ENCODE data around the gene GDF15. TPM values are rescaled to one million over a fixed set of nuclear protein-coding genes. Genes with fewer than 3 reads are reported as not detected.

GDF15 gene
- total and polyA plus RNA-seq, 2 experiments from 2014 or later, result 12.6 to 19.8 TPM

GRCh38 chr19:18424890-18425514, 39.0 kb downstream of the GDF15 start:
- no peaks in the 10 kb centered on the region for H3K9me3 Mint-ChIP-seq
- Histone ChIP-seq H3K27ac (ENCODE audit: low read depth) (no peak overlapping the region), H3K27me3 (ENCODE audit: insufficient read depth) (peaks cover 17% of the 10 kb centered on the region), H3K4me2 (no peak overlapping the region), H3K4me1 (ENCODE audit: insufficient read depth) (peaks cover 18% of the 10 kb centered on the region; the same call in 1 of the 2 replicates), H3K9me2 (ENCODE audit: insufficient read depth) (no peaks in the 10 kb centered on the region), H3K36me3 (ENCODE audit: insufficient read depth) (no peaks in the 10 kb centered on the region), H3K4me3 (no peak overlapping the region), H4K20me1 (replicated peaks; ENCODE audit: insufficient read depth) (peaks cover 6% of the 10 kb centered on the region; the same call in 1 of the 2 replicates), H3F3A (replicated peaks; ENCODE audit: low read depth) (no peaks in the 10 kb centered on the region; the same call in 1 of the 2 replicates), H2AFZ (no peak overlapping the region), H3K79me2 (replicated peaks; ENCODE audit: insufficient read depth) (no peaks in the 10 kb centered on the region)
- no peak overlapping the region for H3K4me3 Mint-ChIP-seq
- DNase-seq (ENCODE audit: low spot score) (no peak), ATAC-seq (no peak)
- peaks cover 27% of the 10 kb centered on the region for H3K27me3 Mint-ChIP-seq (ENCODE audit: insufficient read depth, low read depth, poor library complexity)
- no peak overlapping the region for H3K27ac Mint-ChIP-seq
- H3K4me1 Mint-ChIP-seq, result peaks cover 26% of the 10 kb centered on the region
- TF ChIP-seq ETS1 (IDR thresholded peaks at IDR 0.05) (no peak), POLR2AphosphoS5 (IDR thresholded peaks at IDR 0.05; ENCODE audit: low read depth) (no peak), JUNB (IDR thresholded peaks at IDR 0.05; ENCODE audit: unreplicated experiment) (no peak), ZNF331 (CRISPR knock-in tag; IDR thresholded peaks at IDR 0.05; ENCODE audit: low read depth) (no peak), ZNF462 (CRISPR knock-in tag; IDR thresholded peaks at IDR 0.05) (no peak), NANOG (IDR thresholded peaks at IDR 0.05; ENCODE audit: borderline replicate concordance) (no peak), EZH2phosphoT487 (IDR thresholded peaks at IDR 0.05; ENCODE audit: unreplicated experiment) (no peak)
- TF ChIP-seq, protein P1, sequence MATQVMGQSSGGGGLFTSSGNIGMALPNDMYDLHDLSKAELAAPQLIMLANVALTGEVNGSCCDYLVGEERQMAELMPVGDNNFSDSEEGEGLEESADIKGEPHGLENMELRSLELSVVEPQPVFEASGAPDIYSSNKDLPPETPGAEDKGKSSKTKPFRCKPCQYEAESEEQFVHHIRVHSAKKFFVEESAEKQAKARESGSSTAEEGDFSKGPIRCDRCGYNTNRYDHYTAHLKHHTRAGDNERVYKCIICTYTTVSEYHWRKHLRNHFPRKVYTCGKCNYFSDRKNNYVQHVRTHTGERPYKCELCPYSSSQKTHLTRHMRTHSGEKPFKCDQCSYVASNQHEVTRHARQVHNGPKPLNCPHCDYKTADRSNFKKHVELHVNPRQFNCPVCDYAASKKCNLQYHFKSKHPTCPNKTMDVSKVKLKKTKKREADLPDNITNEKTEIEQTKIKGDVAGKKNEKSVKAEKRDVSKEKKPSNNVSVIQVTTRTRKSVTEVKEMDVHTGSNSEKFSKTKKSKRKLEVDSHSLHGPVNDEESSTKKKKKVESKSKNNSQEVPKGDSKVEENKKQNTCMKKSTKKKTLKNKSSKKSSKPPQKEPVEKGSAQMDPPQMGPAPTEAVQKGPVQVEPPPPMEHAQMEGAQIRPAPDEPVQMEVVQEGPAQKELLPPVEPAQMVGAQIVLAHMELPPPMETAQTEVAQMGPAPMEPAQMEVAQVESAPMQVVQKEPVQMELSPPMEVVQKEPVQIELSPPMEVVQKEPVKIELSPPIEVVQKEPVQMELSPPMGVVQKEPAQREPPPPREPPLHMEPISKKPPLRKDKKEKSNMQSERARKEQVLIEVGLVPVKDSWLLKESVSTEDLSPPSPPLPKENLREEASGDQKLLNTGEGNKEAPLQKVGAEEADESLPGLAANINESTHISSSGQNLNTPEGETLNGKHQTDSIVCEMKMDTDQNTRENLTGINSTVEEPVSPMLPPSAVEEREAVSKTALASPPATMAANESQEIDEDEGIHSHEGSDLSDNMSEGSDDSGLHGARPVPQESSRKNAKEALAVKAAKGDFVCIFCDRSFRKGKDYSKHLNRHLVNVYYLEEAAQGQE (IDR thresholded peaks at IDR 0.05; ENCODE audit: unreplicated experiment), result no peak
- no peaks in the 10 kb centered on the region for H3K36me3 Mint-ChIP-seq (ENCODE audit: low read depth)

All from GM23338 (cell line).